Common myeloid progenitor, CD34-positive (primary cell): ENCODE data around the gene HUS1.

Source experiments
- CTCF ChIA-PET: fragments of 350-600 bp; sonication (Branson Sonifier 250); formaldehyde crosslinking; loops from one replicate; lab custom pipeline; 2021; ENCODE audit warnings: antibody characterized with exemption; lab: Charles Lee
- POLR2A ChIA-PET: fragments of 350-600 bp; sonication (Branson Sonifier 250); formaldehyde crosslinking; loops from one replicate; lab custom pipeline; 2021; ENCODE audit warnings: antibody characterized with exemption; lab: Charles Lee
- DNase-seq, 3 donors: peaks; one replicate each; pipeline versions ENCODE4 v3.0.0 to v3.0.0-alpha.2; 2013
- H3K27ac ChIP-seq, 2 experiments: 1 replicate in 1 of 2; 2 replicates in 1 of 2; pipeline ENCODE4 v1.7.0; 2013; ENCODE audit warnings: inconsistent platforms in 2 of 2, low read length in 2 of 2, mild to moderate bottlenecking in 2 of 2, low read depth in 1 of 2, moderate library complexity in 1 of 2; ENCODE audit not compliant: severe bottlenecking in 2 of 2, insufficient read depth in 1 of 2, poor library complexity in 1 of 2
- H3K27me3 ChIP-seq, 5 experiments: replicated peaks in 2 of 5; 1 replicate in 3 of 5; 2 replicates in 2 of 5; pipeline versions ENCODE4 v1.6.1 to v1.7.0; 2013; ENCODE audit warnings: low read length in 4 of 5, mild to moderate bottlenecking in 2 of 5, moderate library complexity in 2 of 5, inconsistent platforms in 1 of 5; ENCODE audit not compliant: insufficient read depth in 5 of 5, control insufficient read depth in 4 of 5
- H3K36me3 ChIP-seq, 4 experiments: 1 replicate in 2 of 4; 2 replicates in 2 of 4; pipeline versions ENCODE4 v1.6.1 to v1.7.0; 2013; ENCODE audit warnings: low read length in 3 of 4, control low read depth in 1 of 4, mild to moderate bottlenecking in 1 of 4; ENCODE audit not compliant: control insufficient read depth in 4 of 4, insufficient read depth in 4 of 4
- H3K4me1 ChIP-seq, 4 experiments: 1 replicate in 3 of 4; 2 replicates in 1 of 4; pipeline versions ENCODE4 v1.6.1 to v1.7.1; 2013; ENCODE audit warnings: low read length in 3 of 4, mild to moderate bottlenecking in 3 of 4, control low read depth in 1 of 4, inconsistent platforms in 1 of 4, moderate library complexity in 1 of 4; ENCODE audit not compliant: control insufficient read depth in 4 of 4, insufficient read depth in 4 of 4; ENCODE audit errors: control extremely low read depth in 1 of 4
- H3K4me3 ChIP-seq, 7 experiments: 1 replicate in 4 of 7; 2 replicates in 3 of 7; pipeline versions ENCODE4 v1.5.1 to v1.7.0; 2013; ENCODE audit warnings: mild to moderate bottlenecking in 7 of 7, low read length in 6 of 7, moderate library complexity in 6 of 7, inconsistent platforms in 2 of 7, low read depth in 2 of 7, control low read depth in 1 of 7; ENCODE audit not compliant: insufficient read depth in 4 of 7, control insufficient read depth in 1 of 7; ENCODE audit errors: extremely low read depth in 1 of 7
- H3K9me3 ChIP-seq, 5 experiments: 1 replicate in 4 of 5; 2 replicates in 1 of 5; pipeline versions ENCODE4 v1.6.1 to v1.7.1; 2013; ENCODE audit warnings: low read length in 4 of 5, mild to moderate bottlenecking in 2 of 5, inconsistent platforms in 1 of 5, low read depth in 1 of 5, moderate library complexity in 1 of 5; ENCODE audit not compliant: control insufficient read depth in 4 of 5, insufficient read depth in 2 of 5; ENCODE audit errors: control extremely low read depth in 1 of 5
- WGBS: methylation state at CpG from one replicate; pipeline ENCODE4 v1.1.5; 2013; ENCODE audit not compliant: insufficient coverage; 5-methylcytosine and 5-hydroxymethylcytosine counted together

HUS1 gene

GRCh38 chr7:47968847-47969774, 10.3 kb downstream of the HUS1 start:
- Histone ChIP-seq H3K36me3 (peaks cover 27 to 75% (median 49%) of the 10 kb centered on the region in 4 experiments), H3K27ac (no peak overlapping the region), H3K4me3 (no peak overlapping the region), H3K9me3 (no peaks in the 10 kb centered on the region), H3K4me1 (peaks cover 8 to 24% (median 21%) of the 10 kb centered on the region in 4 experiments), H3K27me3 (no peaks in the 10 kb centered on the region)
- ChIA-PET CTCF (interaction anchor here (0.6 to 2.0 kb wide), 9 partner anchors 9 to 331 kb away, joined by 3 to 16 read pairs (median 3); no protein-coding TSS in a partner anchor), POLR2A (interaction anchor here (0.6 to 1.0 kb wide), 2 partner anchors 132 to 141 kb away, joined by 3 to 4 read pairs; no protein-coding TSS in a partner anchor)
- WGBS = 67% methylated on average over 3 of the region's 5 CpGs
- peak; percentile 65 to 75 (median 68) for DNase-seq

- Histone ChIP-seq H3K36me3 (peaks cover 25 to 70% (median 46%) of the 10 kb centered on the region in 4 experiments), H3K27ac (no peak overlapping the region), H3K27me3 (no peaks in the 10 kb centered on the region), H3K4me3 (no peak overlapping the region), H3K9me3 (no peaks in the 10 kb centered on the region), H3K4me1 (peaks cover 8 to 23% (median 21%) of the 10 kb centered on the region in 4 experiments)
- DNase-seq = no peak
- POLR2A ChIA-PET = no interaction called here
- CTCF ChIA-PET = interaction anchor here (0.9 to 2.1 kb wide), 5 partner anchors 13 to 143 kb away, joined by 3 to 6 read pairs (median 4); no protein-coding TSS in a partner anchor
- 100% methylated on average over 1 of the region's 2 CpGs for WGBS
Observed at GRCh38 chr7:47967708-47968107, 11.7 kb downstream of the HUS1 start.

- peaks cover 25 to 72% (median 51%) of the 10 kb centered on the region in 4 experiments for H3K36me3 ChIP-seq
- CTCF ChIA-PET = interaction anchor here (0.9 to 2.1 kb wide), 8 partner anchors 13 to 144 kb away, joined by 3 to 6 read pairs (median 4); no protein-coding TSS in a partner anchor
- no peak for DNase-seq
- H3K4me1 ChIP-seq = peaks cover 8 to 23% (median 21%) of the 10 kb centered on the region in 4 experiments
- WGBS = 100% methylated on average over 3 of the region's 5 CpGs
- H3K27me3 ChIP-seq = no peaks in the 10 kb centered on the region
- no peak overlapping the region for H3K27ac ChIP-seq
- H3K4me3 ChIP-seq = no peak overlapping the region
- H3K9me3 ChIP-seq = no peaks in the 10 kb centered on the region
- POLR2A ChIA-PET = no interaction called here
Observed at GRCh38 chr7:47967123-47967522, 12.3 kb downstream of the HUS1 start.

GRCh38 chr7:47965456-47965855, 14.0 kb downstream of the HUS1 start:
- Histone ChIP-seq H3K4me1 (peaks cover 4 to 17% (median 11%) of the 10 kb centered on the region in 4 experiments), H3K4me3 (no peak overlapping the region), H3K36me3 (peaks cover 27 to 78% (median 58%) of the 10 kb centered on the region in 4 experiments), H3K9me3 (no peaks in the 10 kb centered on the region), H3K27ac (no peak overlapping the region), H3K27me3 (no peaks in the 10 kb centered on the region)
- ChIA-PET POLR2A (no interaction called here), CTCF (interaction anchor here (1.4 to 2.3 kb wide), 3 partner anchors 20 to 145 kb away, joined by 5 to 11 read pairs (median 6); no protein-coding TSS in a partner anchor)
- DNase-seq = peak in 2 of 3 donors; percentile 14 to 23
- 40% methylated on average over 3 of the region's 5 CpGs for WGBS

GRCh38 chr7:47962262-47962661, 17.2 kb downstream of the HUS1 start:
- H3K4me1 ChIP-seq = peaks cover 0 to 6% (median 2%) of the 10 kb centered on the region in 4 experiments
- no peak overlapping the region for H3K4me3 ChIP-seq
- no peaks in the 10 kb centered on the region for H3K9me3 ChIP-seq
- ChIA-PET POLR2A (no interaction called here), CTCF (interaction anchor here (1.8 kb wide), 1 partner anchor 17 kb away, joined by 6 read pairs; no protein-coding TSS in a partner anchor)
- H3K27ac ChIP-seq = no peak overlapping the region
- WGBS = no CpG with 5 or more reads among the region's 3 CpGs
- no peak for DNase-seq
- H3K36me3 ChIP-seq = peaks cover 19 to 69% (median 45%) of the 10 kb centered on the region in 4 experiments
- H3K27me3 ChIP-seq = no peaks in the 10 kb centered on the region

GRCh38 chr7:47957156-47957555, 22.3 kb downstream of the HUS1 start:
- Histone ChIP-seq H3K27ac (no peak overlapping the region), H3K27me3 (no peaks in the 10 kb centered on the region), H3K36me3 (peaks cover 6 to 45% (median 21%) of the 10 kb centered on the region in 4 experiments), H3K4me3 (no peak overlapping the region), H3K4me1 (no peaks in the 10 kb centered on the region), H3K9me3 (no peaks in the 10 kb centered on the region)
- 95% methylated on average over 4 of the region's 6 CpGs for WGBS
- DNase-seq = no peak
- POLR2A ChIA-PET = no interaction called here
- CTCF ChIA-PET = interaction anchor here (0.9 to 2.7 kb wide), 3 partner anchors 12 to 153 kb away, joined by 3 to 7 read pairs (median 6); no protein-coding TSS in a partner anchor
